ENCODE measurements around the gene BPIFB6. TPM values are rescaled to one million over a fixed set of nuclear protein-coding genes. Genes with fewer than 3 reads are reported as not detected.

BPIFB6 gene
- total RNA-seq, 4 donors from 2014 or later = not detected

- H3K4me1 ChIP-seq = no peaks in the 10 kb centered on the region
- in situ Hi-C loops (cut with MboI; ENCODE audit: low pct_ligation_motif_present in 1 of 4, low pct_unique_long_range_greater_than_20kb in 1 of 4, low sequenced_read_pairs in 3 of 4) = no loop called here
- H3K36me3 ChIP-seq = no peaks in the 10 kb centered on the region
- no peaks in the 10 kb centered on the region for H3K27me3 ChIP-seq
- no peaks in the 10 kb centered on the region for H3K9me3 ChIP-seq
- H3K4me3 ChIP-seq = no peak overlapping the region
- WGBS, 2 donors (ENCODE audit: low coverage in 1 of 2) = 85 to 93% methylated on average over 2 to 20 of the region's 20 CpGs
- intact Hi-C loops (cut with DNase I; ENCODE audit: low total_unique reads) = no loop called here
- H3K27ac ChIP-seq = no peak overlapping the region
- no peak for TF ChIP-seq CTCF (IDR thresholded peaks at IDR 0.05)
- TF ChIP-seq POLR2A (IDR thresholded peaks at IDR 0.05) = no peak
- TF ChIP-seq POLR2AphosphoS5 (IDR thresholded peaks at IDR 0.05) = no peak
- no peak for TF ChIP-seq EP300 (IDR thresholded peaks at IDR 0.05; ENCODE audit: low read depth)
- no peak for DNase-seq
Observed at GRCh38 chr20:33083544-33084340, 52.3 kb downstream of the BPIFB6 start.

- Histone ChIP-seq H3K27ac (no peak overlapping the region), H3K4me1 (no peaks in the 10 kb centered on the region), H3K27me3 (no peaks in the 10 kb centered on the region), H3K9me3 (no peaks in the 10 kb centered on the region), H3K36me3 (no peaks in the 10 kb centered on the region), H3K4me3 (no peak overlapping the region)
- TF ChIP-seq POLR2AphosphoS5 (IDR thresholded peaks at IDR 0.05) = no peak
- TF ChIP-seq CTCF (IDR thresholded peaks at IDR 0.05) = no peak
- TF ChIP-seq POLR2A (IDR thresholded peaks at IDR 0.05) = no peak
- no peak for TF ChIP-seq EP300 (IDR thresholded peaks at IDR 0.05; ENCODE audit: low read depth)
- 75 to 83% methylated on average over 4 to 15 of the region's 15 CpGs for WGBS, 2 donors (ENCODE audit: low coverage in 1 of 2)
- intact Hi-C loops (cut with DNase I; ENCODE audit: low total_unique reads) (no loop called here), in situ Hi-C loops (cut with MboI; ENCODE audit: low pct_ligation_motif_present in 1 of 4, low pct_unique_long_range_greater_than_20kb in 1 of 4, low sequenced_read_pairs in 3 of 4) (no loop called here)
- no peak for DNase-seq
Observed at GRCh38 chr20:33084722-33085121, 53.3 kb downstream of the BPIFB6 start.

- TF ChIP-seq POLR2AphosphoS5 (IDR thresholded peaks at IDR 0.05) (no peak), CTCF (IDR thresholded peaks at IDR 0.05) (no peak), POLR2A (IDR thresholded peaks at IDR 0.05) (no peak), EP300 (IDR thresholded peaks at IDR 0.05; ENCODE audit: low read depth) (no peak)
- WGBS, 2 donors (ENCODE audit: low coverage in 1 of 2) = 84% methylated on average over 14 of the region's 14 CpGs; no CpG with 5 or more reads in 1 of the 2 donors
- H3K9me3 ChIP-seq = no peaks in the 10 kb centered on the region
- no peaks in the 10 kb centered on the region for H3K4me1 ChIP-seq
- intact Hi-C loops (cut with DNase I; ENCODE audit: low total_unique reads) = no loop called here
- no peaks in the 10 kb centered on the region for H3K27me3 ChIP-seq
- no peaks in the 10 kb centered on the region for H3K36me3 ChIP-seq
- in situ Hi-C loops (cut with MboI; ENCODE audit: low pct_ligation_motif_present in 1 of 4, low pct_unique_long_range_greater_than_20kb in 1 of 4, low sequenced_read_pairs in 3 of 4) = no loop called here
- DNase-seq = no peak
- no peak overlapping the region for H3K27ac ChIP-seq
- no peak overlapping the region for H3K4me3 ChIP-seq
Observed at GRCh38 chr20:33086052-33086722, 54.7 kb downstream of the BPIFB6 start.

GRCh38 chr20:33091147-33091546, 59.7 kb downstream of the BPIFB6 start:
- 51 to 80% methylated on average over 1 to 3 of the region's 3 CpGs for WGBS, 2 donors (ENCODE audit: low coverage in 1 of 2)
- H3K36me3 ChIP-seq = no peaks in the 10 kb centered on the region
- H3K4me3 ChIP-seq = no peak overlapping the region
- intact Hi-C loops (cut with DNase I; ENCODE audit: low total_unique reads) (no loop called here), in situ Hi-C loops (cut with MboI; ENCODE audit: low pct_ligation_motif_present in 1 of 4, low pct_unique_long_range_greater_than_20kb in 1 of 4, low sequenced_read_pairs in 3 of 4) (no loop called here)
- no peak for DNase-seq
- no peak overlapping the region for H3K27ac ChIP-seq
- TF ChIP-seq POLR2AphosphoS5 (IDR thresholded peaks at IDR 0.05) (no peak), POLR2A (IDR thresholded peaks at IDR 0.05) (no peak), CTCF (IDR thresholded peaks at IDR 0.05) (no peak), EP300 (IDR thresholded peaks at IDR 0.05; ENCODE audit: low read depth) (no peak)
- no peaks in the 10 kb centered on the region for H3K4me1 ChIP-seq
- H3K27me3 ChIP-seq = no peaks in the 10 kb centered on the region
- no peaks in the 10 kb centered on the region for H3K9me3 ChIP-seq

All from transverse colon (tissue), 4 donors.